UCSD-AML1 (cell line): ENCODE data around the gene CTAGE8.
"Not testable (repeated sequence)": the region's sequence is repeated elsewhere in the genome, so short reads cannot be mapped to it uniquely, and the experiment has no call there.

Experiments
- DNase-seq: peaks from one replicate; lab custom pipeline; 2025; ENCODE audit not compliant: unreplicated experiment; lab: John Stamatoyannopoulos, UW

The CTAGE8 gene

DNA sequence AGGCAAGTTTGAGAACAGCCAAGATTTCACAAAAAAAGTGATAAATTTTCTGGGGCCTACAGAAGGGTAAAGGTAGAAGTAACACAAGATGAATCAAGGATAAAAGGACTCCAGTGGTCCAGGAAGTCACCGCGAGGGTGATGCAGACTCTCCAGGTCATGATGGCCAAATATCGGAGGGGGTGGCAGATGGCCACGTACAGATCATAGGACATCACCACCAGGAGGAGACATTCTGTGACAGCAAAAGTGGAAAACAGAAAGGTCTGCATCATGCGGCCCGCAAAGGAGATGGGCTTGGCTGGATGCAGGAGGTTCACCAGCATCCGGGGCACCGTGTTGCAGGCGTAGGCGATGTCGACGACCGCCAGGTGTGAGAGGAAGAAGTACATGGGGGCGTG is 10.0 kb downstream of the CTAGE8 start:
- not testable (repeated sequence) for DNase-seq

DNA sequence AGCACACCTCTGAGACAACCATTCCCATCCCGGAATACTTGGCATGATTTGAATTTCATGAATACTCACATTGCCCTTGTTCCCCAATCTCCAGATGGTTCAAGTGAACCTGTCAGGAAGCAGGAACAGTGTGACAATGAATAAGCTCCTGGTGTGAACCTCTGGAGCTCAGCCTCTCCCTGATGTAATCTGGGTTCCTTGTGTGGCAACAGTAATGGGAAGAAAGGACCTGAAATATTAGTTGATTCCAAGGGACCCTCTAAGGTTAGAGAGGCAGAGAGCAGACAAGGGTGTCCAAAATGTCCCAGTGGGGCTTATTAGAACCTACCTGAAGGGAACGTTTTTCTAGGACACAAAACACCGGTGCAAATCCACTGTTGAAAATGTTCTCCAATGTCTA is 13.0 kb downstream of the CTAGE8 start:
- DNase-seq: no peak

DNA sequence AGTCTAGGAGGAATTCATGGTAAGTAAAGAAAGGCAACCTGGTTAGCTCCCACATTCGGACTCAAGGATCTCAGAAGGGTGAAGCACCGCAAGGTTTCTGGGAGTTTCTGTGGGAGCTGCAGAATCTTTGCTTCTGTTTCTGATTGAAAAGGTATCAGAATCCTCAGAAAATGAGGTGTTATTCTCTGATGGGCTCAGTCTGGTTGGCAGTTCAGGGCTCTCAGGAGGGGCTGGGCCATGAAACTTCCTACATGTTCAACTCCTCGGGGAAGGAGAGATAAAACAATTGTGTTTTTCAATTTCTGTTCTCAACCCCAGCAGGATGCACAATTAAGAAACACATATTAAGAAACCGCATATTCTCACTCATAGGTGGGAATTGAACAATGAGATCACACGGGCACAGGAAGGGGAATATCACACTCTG is 13.6 kb downstream of the CTAGE8 start:
- DNase-seq: no peak

- DNase-seq: not testable (repeated sequence)
Observed at GRCh38 chr7:144252307-144252706, 16.8 kb downstream of the CTAGE8 start.

DNA sequence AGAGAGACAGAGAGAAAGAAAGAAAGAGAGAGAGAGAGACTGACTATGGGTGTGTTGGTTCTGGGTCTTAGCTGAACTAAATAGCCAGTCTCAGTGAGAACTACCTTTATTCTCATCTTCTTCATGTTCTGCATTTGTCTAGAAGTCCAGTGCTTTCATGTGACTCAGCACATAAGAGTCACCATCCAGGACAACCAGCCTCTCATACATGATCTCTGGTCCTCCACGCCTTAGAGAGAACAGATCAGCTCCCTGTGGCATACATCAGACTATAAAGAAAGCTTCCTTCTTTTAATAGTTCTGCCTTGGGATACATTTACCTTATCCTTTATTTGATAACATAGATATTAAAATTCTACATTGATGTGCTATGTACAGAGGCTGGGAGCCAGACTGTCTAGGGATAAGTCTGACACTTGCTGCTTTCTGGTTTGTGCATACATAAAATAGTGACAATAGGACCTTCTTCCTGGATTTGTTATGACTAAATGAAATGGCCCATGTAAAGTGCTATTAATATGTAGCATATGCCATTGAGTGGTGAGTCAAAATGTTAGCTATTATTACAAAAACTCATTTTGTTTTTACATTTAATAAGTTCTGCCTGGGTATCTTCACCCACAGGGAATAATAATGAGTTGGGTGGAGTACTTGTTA is 21.3 kb downstream of the CTAGE8 start:
- DNase-seq: not testable (repeated sequence)

DNA sequence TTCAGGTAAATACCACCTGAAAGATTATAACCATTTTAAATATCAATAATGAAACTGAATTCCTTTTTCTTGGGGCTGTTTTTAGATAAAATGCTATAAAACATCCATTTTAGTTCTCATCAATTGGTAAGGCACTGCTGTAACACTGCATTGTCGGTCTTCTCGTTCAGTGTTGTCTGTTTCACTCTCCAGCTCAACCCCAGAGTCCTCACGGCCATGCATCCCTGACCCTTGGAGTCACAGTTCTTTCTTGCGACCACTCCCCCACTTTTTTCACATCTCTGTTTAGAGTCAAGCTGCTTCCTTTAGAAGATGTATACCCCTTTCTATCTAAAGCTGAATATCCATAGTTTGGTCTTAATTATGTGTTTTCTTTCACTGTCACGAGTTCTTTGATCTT is 22.1 kb downstream of the CTAGE8 start:
- DNase-seq: not testable (repeated sequence)

- DNase-seq: not testable (repeated sequence)
Observed at GRCh38 chr7:144245372-144245771, 23.7 kb downstream of the CTAGE8 start.

- DNase-seq: not testable (repeated sequence)
Observed at GRCh38 chr7:144239365-144239764, 29.7 kb downstream of the CTAGE8 start, which contains the start of gene OR2A42. TSS of gene OR2A42 (minus strand) at chr7:144239605. CDS start at chr7:144232843, 6,762 bp downstream.

GRCh38 chr7:144238530-144239082 is 30.5 kb downstream of the CTAGE8 start:
- not testable (repeated sequence) for DNase-seq

DNA sequence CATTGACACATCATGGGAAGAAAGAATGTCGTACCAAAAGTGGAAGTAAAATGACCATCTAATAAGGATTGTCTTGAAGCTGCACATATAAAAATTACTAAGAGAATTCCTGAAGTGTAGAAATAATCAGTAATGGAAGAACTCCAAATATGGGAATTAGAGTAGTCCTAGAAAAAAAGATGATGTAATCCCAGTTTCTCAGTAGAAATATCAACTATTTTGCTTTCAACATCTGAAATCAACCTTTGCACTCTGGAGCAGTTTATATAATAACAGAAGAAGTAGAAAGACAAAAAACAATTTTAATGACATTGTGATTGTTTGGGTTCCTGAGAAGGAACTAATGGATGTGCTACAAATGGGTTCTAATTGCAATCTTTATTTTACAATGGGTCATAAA is 36.0 kb downstream of the CTAGE8 start:
- DNase-seq: not testable (repeated sequence)

- not testable (repeated sequence) for DNase-seq
Observed at GRCh38 chr7:144231027-144231426, 38.1 kb downstream of the CTAGE8 start.

DNA sequence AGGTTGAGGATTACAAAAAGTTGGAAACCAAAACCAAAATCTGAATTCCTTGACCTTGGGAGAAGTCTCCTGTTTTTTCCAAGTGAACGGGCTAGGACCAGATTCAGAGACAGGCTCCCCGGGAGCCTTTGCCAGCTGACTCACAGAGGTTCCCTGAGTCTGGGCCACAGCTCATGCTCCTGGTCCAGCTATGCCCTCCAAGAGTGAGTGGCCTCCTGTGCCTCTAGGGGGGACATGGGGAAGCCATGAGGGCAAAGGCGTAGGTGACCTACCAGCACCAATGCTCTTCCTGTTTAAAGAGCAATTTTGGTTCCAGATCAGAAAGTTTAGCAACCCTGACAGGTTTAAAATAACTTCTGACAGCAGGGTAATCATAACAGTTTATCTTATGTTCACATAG is 40.3 kb downstream of the CTAGE8 start:
- DNase-seq: not testable (repeated sequence)

- not testable (repeated sequence) for DNase-seq
Observed at GRCh38 chr7:144226866-144227265, 42.2 kb downstream of the CTAGE8 start.

DNA sequence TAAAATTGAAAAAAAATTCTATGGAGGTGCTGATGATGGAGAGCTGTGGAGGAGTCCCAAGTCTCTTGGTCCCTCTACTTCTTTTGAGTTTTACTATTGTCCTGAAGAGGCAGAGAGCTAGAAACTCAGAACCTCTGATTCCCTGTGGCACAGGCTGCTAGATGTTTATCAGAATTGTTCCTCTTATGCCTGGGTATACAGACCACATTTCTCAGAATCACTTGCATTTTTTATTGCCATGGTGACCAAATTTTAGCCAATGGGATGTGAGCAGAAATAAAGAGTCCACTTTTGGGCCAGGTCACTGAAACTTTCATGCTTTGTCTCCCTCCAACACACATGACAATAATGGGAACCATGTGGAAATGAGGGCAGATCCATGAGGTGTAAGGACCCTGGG is 45.4 kb downstream of the CTAGE8 start:
- not testable (repeated sequence) for DNase-seq

- not testable (repeated sequence) for DNase-seq
Observed at GRCh38 chr7:144220531-144220930, 48.6 kb downstream of the CTAGE8 start.

- not testable (repeated sequence) for DNase-seq
Observed at GRCh38 chr7:144219149-144219548, 49.9 kb downstream of the CTAGE8 start.

DNA sequence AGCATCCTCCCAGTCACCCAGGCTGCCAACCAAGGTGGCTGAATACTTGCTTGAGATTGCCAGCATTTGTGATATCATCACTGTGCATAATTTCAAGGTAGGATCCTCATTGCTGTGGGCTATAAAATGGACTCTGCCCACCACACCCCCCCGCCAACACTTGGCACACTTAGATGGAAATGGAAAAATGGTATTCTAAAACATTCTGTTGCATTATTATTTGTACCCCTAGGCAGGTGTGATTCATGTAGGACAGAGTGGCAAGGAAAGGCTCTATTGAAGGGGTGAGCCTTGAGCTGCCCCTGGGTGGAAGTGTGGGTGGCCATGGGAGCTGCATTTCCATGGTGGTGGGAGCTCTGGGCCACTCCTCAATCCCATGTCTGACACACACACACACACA is 50.5 kb downstream of the CTAGE8 start:
- not testable (repeated sequence) for DNase-seq

DNA sequence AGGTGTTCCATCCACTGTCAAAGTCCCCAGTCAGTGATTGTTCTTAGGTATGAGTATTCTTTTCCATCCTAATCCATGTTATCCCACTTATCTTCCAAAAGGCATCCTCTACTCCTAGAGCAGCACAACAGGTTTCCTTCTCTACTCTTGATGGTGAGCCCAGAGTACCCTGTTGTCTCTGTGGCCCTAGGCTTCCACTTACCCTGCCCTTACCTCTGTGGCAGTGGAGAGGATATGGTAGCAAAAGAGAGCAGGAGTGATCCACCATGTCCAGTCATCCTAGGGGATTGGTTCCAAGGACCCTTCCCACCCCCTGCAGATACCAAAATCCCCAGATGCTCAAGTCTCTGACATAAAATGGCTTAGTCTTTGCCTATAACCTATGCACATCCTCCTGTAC is 51.9 kb downstream of the CTAGE8 start:
- DNase-seq: not testable (repeated sequence)
